Thymus (tissue), 11 donors: ENCODE results near the gene AWAT1. TPM values are rescaled to one million over a fixed set of nuclear protein-coding genes. Genes with fewer than 3 reads are reported as not detected.
"Not testable (repeated sequence)": the region's sequence is repeated elsewhere in the genome, so short reads cannot be mapped to it uniquely, and the experiment has no call there.

Experiments used
- DNase-seq, 9 donors: peaks; one replicate each; pipeline ENCODE4 v3.0.0-alpha.2; 2013; ENCODE audit warnings: low spot score in 9 of 9, low read depth in 6 of 9, missing footprints in 1 of 9
- H3K27ac ChIP-seq, 2 donors: one replicate each; pipeline ENCODE4 v1.5.1; 2013; ENCODE audit warnings: control low read depth in 1 of 2, low read depth in 1 of 2, low read length in 1 of 2, mild to moderate bottlenecking in 1 of 2, moderate library complexity in 1 of 2
- H3K27me3 ChIP-seq, 2 donors: one replicate each; pipeline ENCODE4 v1.5.1; 2013; ENCODE audit warnings: low read length in 1 of 2; ENCODE audit not compliant: control insufficient read depth in 2 of 2, insufficient read depth in 1 of 2
- H3K36me3 ChIP-seq, 2 donors: one replicate each; pipeline ENCODE4 v1.5.1; 2013; ENCODE audit warnings: low read length in 1 of 2, mild to moderate bottlenecking in 1 of 2, moderate library complexity in 1 of 2; ENCODE audit not compliant: control insufficient read depth in 2 of 2, insufficient read depth in 2 of 2
- H3K4me1 ChIP-seq, 2 donors: one replicate each; pipeline ENCODE4 v1.5.1; 2013; ENCODE audit warnings: low read length in 2 of 2; ENCODE audit not compliant: control insufficient read depth in 2 of 2, insufficient read depth in 2 of 2
- H3K4me3 ChIP-seq, 2 donors: one replicate each; pipeline ENCODE4 v1.5.1; 2013; ENCODE audit warnings: low read length in 2 of 2, control low read depth in 1 of 2, mild to moderate bottlenecking in 1 of 2
- H3K9me3 ChIP-seq, 2 donors: one replicate each; pipeline ENCODE4 v1.5.1; 2013; ENCODE audit warnings: low read length in 1 of 2, mild to moderate bottlenecking in 1 of 2; ENCODE audit not compliant: control insufficient read depth in 2 of 2, insufficient read depth in 1 of 2
- WGBS: extraction: QIAGEN DNeasy Blood & Tissue Kit; methylation state at CpG from one replicate; pipeline ENCODE4 v1.1.7; 2013; 5-methylcytosine and 5-hydroxymethylcytosine counted together
- polyA plus RNA-seq: library from polyadenylated mRNA; stranded (reverse); fragments of 200-250 nt; gene quantifications from one replicate; pipeline ENCODE4 v1.2.3, GENCODE V29; 2013
- total RNA-seq: library from RNA; stranded (reverse); fragments of 120-200 nt; gene quantifications from one replicate; pipeline ENCODE4 v1.2.4, GENCODE V29; 2013
- donor health status: healthy.

Gene AWAT1
- total and polyA plus RNA-seq, 2 donors, result 0.05 to 0.09 TPM

GRCh38 chrX:70255452-70255851, 21.0 kb downstream of the AWAT1 start:
- no peaks in the 10 kb centered on the region for H3K36me3 ChIP-seq
- no peak overlapping the region for H3K4me3 ChIP-seq
- no peaks in the 10 kb centered on the region for H3K27me3 ChIP-seq
- no peak for DNase-seq
- H3K27ac ChIP-seq, result no peak overlapping the region
- H3K4me1 ChIP-seq, result no peaks in the 10 kb centered on the region
- no peaks in the 10 kb centered on the region for H3K9me3 ChIP-seq
- 97% methylated on average over 2 of the region's 2 CpGs for WGBS

GRCh38 chrX:70257423-70258288, 23.2 kb downstream of the AWAT1 start:
- WGBS, result 93% methylated on average over 5 of the region's 5 CpGs
- DNase-seq, result no peak
- Histone ChIP-seq H3K36me3 (no peaks in the 10 kb centered on the region), H3K27ac (no peak overlapping the region), H3K4me3 (no peak overlapping the region), H3K4me1 (no peaks in the 10 kb centered on the region), H3K27me3 (no peaks in the 10 kb centered on the region), H3K9me3 (no peaks in the 10 kb centered on the region)

DNA sequence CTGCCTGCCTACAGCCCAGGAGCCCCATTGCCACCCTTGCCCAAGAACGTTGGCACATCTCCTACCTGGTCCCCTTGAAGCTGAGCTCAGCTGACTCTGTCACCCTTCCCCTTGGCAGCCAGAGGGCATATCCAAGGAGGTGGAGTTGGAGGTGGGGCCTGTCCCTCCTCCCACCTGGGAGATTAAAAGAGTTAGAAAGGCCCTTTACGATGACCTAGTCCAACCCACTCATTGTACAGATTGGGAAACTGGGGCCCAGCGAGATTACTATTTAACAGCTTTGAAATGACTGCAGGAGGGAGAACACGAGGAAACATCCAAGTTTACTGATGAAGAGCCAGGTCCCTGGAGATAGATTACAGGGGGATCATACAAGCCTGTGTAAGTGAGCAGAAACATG, 25.6 kb downstream of the AWAT1 start, which contains the start of gene P2RY4:
P2RY4 (minus strand) TSS at position 101 of the 400 bp plus-strand sequence. CDS start 580 bp downstream, outside the sequence.
- Histone ChIP-seq H3K9me3 (no peaks in the 10 kb centered on the region), H3K36me3 (no peaks in the 10 kb centered on the region), H3K27ac (no peak within 1 kb of the TSS), H3K4me3 (no peak within 1 kb of the TSS), H3K27me3 (no peaks in the 10 kb centered on the region), H3K4me1 (no peaks in the 10 kb centered on the region)
- 93% methylated on average over 4 of the region's 4 CpGs for WGBS
- no peak for DNase-seq

DNA sequence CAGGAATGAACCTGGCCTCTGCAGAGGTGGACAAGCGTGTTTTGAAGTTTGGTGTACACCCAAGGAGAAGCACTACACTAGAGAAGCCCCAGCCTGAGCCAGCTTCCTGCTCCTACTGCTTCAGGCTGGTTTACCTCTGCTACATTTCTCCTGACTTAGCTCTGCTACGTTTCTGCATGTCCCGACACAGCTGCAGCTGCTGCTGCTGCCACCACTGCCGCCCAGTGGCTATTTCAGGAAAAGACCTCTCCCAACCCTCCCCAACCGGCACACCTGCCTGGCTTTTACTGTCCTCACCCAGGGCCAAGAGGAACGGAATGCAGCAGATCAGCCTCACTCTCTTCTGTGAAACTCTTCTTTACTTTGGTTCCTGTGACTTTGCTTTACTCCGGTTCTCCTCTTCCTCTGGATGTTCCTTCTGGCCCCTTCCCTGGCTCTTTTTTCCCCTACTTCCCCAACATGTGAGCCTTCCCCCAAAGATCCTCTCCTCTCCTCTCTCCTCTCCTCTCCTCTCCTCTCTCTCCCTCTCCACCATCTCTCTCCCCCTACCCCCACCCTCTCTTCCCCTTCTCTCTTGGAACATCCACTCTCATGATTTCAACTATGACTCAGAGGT, 28.6 kb downstream of the AWAT1 start:
- WGBS, result 39% methylated on average over 7 of the region's 7 CpGs
- Histone ChIP-seq H3K9me3 (no peaks in the 10 kb centered on the region), H3K4me3 (no peak overlapping the region), H3K27ac (no peak overlapping the region), H3K27me3 (no peaks in the 10 kb centered on the region), H3K36me3 (no peaks in the 10 kb centered on the region), H3K4me1 (no peaks in the 10 kb centered on the region)
- DNase-seq, result peak in 8 of 9 donors; percentile 2 to 55 (median 22)

- Histone ChIP-seq H3K27me3 (no peaks in the 10 kb centered on the region), H3K4me1 (no peaks in the 10 kb centered on the region), H3K36me3 (no peaks in the 10 kb centered on the region), H3K27ac (no peak overlapping the region), H3K9me3 (no peaks in the 10 kb centered on the region), H3K4me3 (no peak overlapping the region)
- 90% methylated on average over 3 of the region's 3 CpGs for WGBS
- DNase-seq, result no peak
Observed at GRCh38 chrX:70264784-70265183, 30.3 kb downstream of the AWAT1 start.

GRCh38 chrX:70268034-70268433, 33.6 kb downstream of the AWAT1 start, which contains the start of gene ARR3:
TSS of gene ARR3 (plus strand) at chrX:70268334. CDS start at chrX:70269386, 1,052 bp downstream.
- no peak within 1 kb of the TSS for H3K27ac ChIP-seq
- no peaks in the 10 kb centered on the region for H3K27me3 ChIP-seq
- no peaks in the 10 kb centered on the region for H3K9me3 ChIP-seq
- H3K36me3 ChIP-seq, result no peaks in the 10 kb centered on the region
- no peaks in the 10 kb centered on the region for H3K4me1 ChIP-seq
- DNase-seq, result no peak
- H3K4me3 ChIP-seq, result no peak within 1 kb of the TSS

- H3K4me1 ChIP-seq, H3K9me3 ChIP-seq, H3K36me3 ChIP-seq, H3K27me3 ChIP-seq, H3K27ac ChIP-seq, DNase-seq, H3K4me3 ChIP-seq: not testable (repeated sequence)
- WGBS, result 89% methylated on average over 7 of the region's 7 CpGs
Observed at GRCh38 chrX:70274029-70274428, 39.6 kb downstream of the AWAT1 start.

- no peaks in the 10 kb centered on the region for H3K4me1 ChIP-seq
- no peak overlapping the region for H3K4me3 ChIP-seq
- DNase-seq, result no peak
- no peak overlapping the region for H3K27ac ChIP-seq
- over 99% methylated on average over 3 of the region's 3 CpGs for WGBS
- no peaks in the 10 kb centered on the region for H3K27me3 ChIP-seq
- H3K9me3 ChIP-seq, result no peaks in the 10 kb centered on the region
- H3K36me3 ChIP-seq, result peaks cover 0 to 3% of the 10 kb centered on the region in 2 donors
Observed at GRCh38 chrX:70279081-70279480, 44.6 kb downstream of the AWAT1 start.

DNA sequence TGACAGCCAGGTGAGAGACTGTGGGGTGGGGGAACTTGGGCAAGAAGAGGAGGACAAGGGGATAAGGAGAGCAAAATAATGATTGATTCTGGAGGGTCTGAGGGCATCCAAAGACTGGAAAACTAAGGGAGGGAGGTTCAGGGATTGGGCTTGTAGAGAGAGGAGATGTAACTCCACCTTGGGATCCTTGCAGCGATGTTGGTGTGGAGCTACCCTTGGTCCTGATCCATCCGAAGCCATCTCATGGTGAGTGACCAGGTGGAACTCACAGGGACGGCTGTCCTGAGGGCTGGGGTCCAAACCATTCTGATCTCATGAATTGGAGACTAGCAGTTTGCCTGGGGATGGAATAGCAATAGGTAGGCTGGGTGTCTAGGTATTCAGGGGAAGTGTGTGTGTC, 46.1 kb downstream of the AWAT1 start:
- Histone ChIP-seq H3K9me3 (no peaks in the 10 kb centered on the region), H3K4me3 (no peak overlapping the region), H3K27me3 (no peaks in the 10 kb centered on the region), H3K27ac (no peak overlapping the region), H3K4me1 (no peaks in the 10 kb centered on the region), H3K36me3 (peaks cover 0 to 3% of the 10 kb centered on the region in 2 donors)
- no peak for DNase-seq
- 98% methylated on average over 3 of the region's 3 CpGs for WGBS
